Uterus (tissue), 2 donors: ENCODE results near the gene NAA15.
"Not testable (repeated sequence)": the region's sequence is repeated elsewhere in the genome, so short reads cannot be mapped to it uniquely, and the experiment has no call there.

Source experiments
- CTCF ChIP-seq, 4 experiments: fragments of 200-600 bp in 2 of 4; fragments of 450-650 bp in 2 of 4; sonication (generic) in 2 of 4; IDR thresholded peaks; one replicate each; pipeline ENCODE4 v1.5.1; 2016 to 2019; ENCODE audit warnings: antibody characterized with exemption in 4 of 4, mild to moderate bottlenecking in 2 of 4, moderate library complexity in 1 of 4
- POLR2A ChIP-seq, 2 donors: fragments of 450-650 bp; IDR thresholded peaks; one replicate each; pipeline ENCODE4 v1.6.1; 2016; ENCODE audit warnings: antibody characterized with exemption in 2 of 2, mild to moderate bottlenecking in 1 of 2, moderate library complexity in 1 of 2

- not testable (repeated sequence) for TF ChIP-seq POLR2A, CTCF (IDR thresholded peaks at IDR 0.05)
These were observed 113.4 kb downstream of the NAA15 start for GRCh38 chr4:139414671-139415210.
